HepG2 (cell line): ENCODE measurements around the gene PIK3CD. TPM values are rescaled to one million over a fixed set of nuclear protein-coding genes. Genes with fewer than 3 reads are reported as not detected.

Experiments used
- BRF2 ChIP-seq: sonication (generic); formaldehyde crosslinking; IDR thresholded peaks from 2 replicates; pipeline ENCODE4 v1.8.1; 2022; ENCODE audit warnings: mild to moderate bottlenecking, missing genetic modification reagents
- CBX5 ChIP-seq: sonication (generic); formaldehyde crosslinking; IDR thresholded peaks from 2 replicates; pipeline ENCODE4 v1.4.0; 2020; ENCODE audit warnings: missing genetic modification reagents, borderline replicate concordance
- CTCF ChIP-seq: sonication (generic); formaldehyde crosslinking; IDR thresholded peaks from 2 replicates; pipeline ENCODE4 v1.5.0; 2020; ENCODE audit warnings: mild to moderate bottlenecking, missing genetic modification reagents, moderate library complexity
- ERF ChIP-seq: IDR thresholded peaks from 2 replicates; pipeline ENCODE4 v1.6.1; 2018; ENCODE audit warnings: missing biosample characterization, missing genetic modification reagents
- FOXP4 ChIP-seq: sonication (generic); formaldehyde crosslinking; IDR thresholded peaks from 2 replicates; pipeline ENCODE4 v1.4.0; 2020; ENCODE audit warnings: missing genetic modification reagents
- HMGXB3 ChIP-seq: sonication (generic); formaldehyde crosslinking; IDR thresholded peaks from 2 replicates; pipeline ENCODE4 v1.4.0; 2020; ENCODE audit warnings: missing genetic modification reagents, borderline replicate concordance
- HNF1A ChIP-seq, 2 experiments: sonication (generic) in 1 of 2; formaldehyde crosslinking in 1 of 2; IDR thresholded peaks; 2 replicates each; pipeline versions ENCODE4 v1.4.0 to v1.6.1; 2016 to 2020; ENCODE audit warnings: borderline replicate concordance in 1 of 2, low read depth in 1 of 2, mild to moderate bottlenecking in 1 of 2, missing genetic modification reagents in 1 of 2
- KAT2B ChIP-seq: fragments of 150-350 bp; IDR thresholded peaks from 2 replicates; pipeline ENCODE4 v1.6.1; 2014; ENCODE audit warnings: low read depth, low read length, borderline replicate concordance
- MLXIP ChIP-seq: sonication (generic); formaldehyde crosslinking; IDR thresholded peaks from 2 replicates; pipeline ENCODE4 v1.9.0; 2021; ENCODE audit warnings: missing genetic modification reagents, borderline replicate concordance
- polyA plus RNA-seq, 8 experiments: library from polyadenylated mRNA; depleted of rRNA in 3 of 8; stranded (reverse) in 7 of 8; unstranded in 1 of 8; fragments of >200 nt; fragmentation: Illumina TruSeq in 4 of 8; extraction: Trizol in 4 of 8; gene quantifications; 2 replicates each; pipeline versions ENCODE4 v1.2.1 to v1.2.3, GENCODE V29; 2011 to 2016; ENCODE audit warnings: low read depth in 4 of 8, missing spikeins in 1 of 8, mixed read lengths in 1 of 8; ENCODE audit not compliant: insufficient read depth in 1 of 8
- total RNA-seq, 5 experiments: library from RNA; depleted of rRNA; stranded (reverse); fragments of >200 nt; fragmentation: Illumina TruSeq; extraction: Trizol; gene quantifications; 2 replicates each; pipeline ENCODE4 v1.2.3, GENCODE V29; 2016; ENCODE audit warnings: low read depth in 1 of 5

Gene PIK3CD
- total and polyA plus RNA-seq, 2 of the 13 experiments (the other 11 are each of a cell fraction or from before 2014, with no cell fraction given) = 7.1 to 10.0 TPM

GRCh38 chr1:9724706-9725476, 73.4 kb downstream of the PIK3CD start (continued):
- no peak for TF ChIP-seq HNF1A (IDR thresholded peaks at IDR 0.05; ENCODE audit: low read depth)
- no peak for TF ChIP-seq HNF1A (CRISPR knock-in tag; IDR thresholded peaks at IDR 0.05; ENCODE audit: borderline replicate concordance)
- peak; percentile 93 for TF ChIP-seq CTCF (CRISPR knock-in tag)
- no peak for TF ChIP-seq FOXP4 (CRISPR knock-in tag)
- peak; percentile 40; the same call in 1 of the 2 replicates for TF ChIP-seq ERF
- peak; percentile 46; the same call in 1 of the 2 replicates for TF ChIP-seq CBX5 (CRISPR knock-in tag)
- no peak for TF ChIP-seq HMGXB3 (CRISPR knock-in tag)
- TF ChIP-seq KAT2B = no peak
- no peak for TF ChIP-seq MLXIP
- no peak for TF ChIP-seq BRF2
